Fibroblast of the aortic adventitia (primary cell): ENCODE results near the gene SHISA9. TPM values are rescaled to one million over a fixed set of nuclear protein-coding genes. Genes with fewer than 3 reads are reported as not detected.
"Not testable (repeated sequence)": the region's sequence is repeated elsewhere in the genome, so short reads cannot be mapped to it uniquely, and the experiment has no call there.

ENCODE experiments used
- DNase-seq: peaks from one replicate; pipeline ENCODE4 v3.0.0-alpha.2; 2010; ENCODE audit warnings: low read depth
- H3K4me3 ChIP-seq: 2 replicates; pipeline ENCODE4 v1.5.1; 2011; ENCODE audit warnings: low read depth, mild to moderate bottlenecking, control low read depth, low read length, moderate library complexity
- CTCF ChIP-seq: IDR thresholded peaks from 2 replicates; pipeline ENCODE4 v1.5.1; 2011; ENCODE audit warnings: mild to moderate bottlenecking, low read length, control low read depth, inconsistent platforms; ENCODE audit not compliant: insufficient read depth
- total RNA-seq: library from RNA; depleted of rRNA; stranded (reverse); fragments of >200 nt; gene quantifications from 2 replicates; pipeline ENCODE4 v1.2.3, GENCODE V29; 2012; ENCODE audit warnings: low replicate concordance

SHISA9 gene
- not detected in 2 replicates for total RNA-seq

GRCh38 chr16:12901597-12902461 is at the start of gene SHISA9:
TSS of gene SHISA9 (plus strand) at chr16:12901598.
- DNase-seq: no peak
- H3K4me3 ChIP-seq: no peak within 1 kb of the TSS
- TF ChIP-seq CTCF: no peak

GRCh38 chr16:12853972-12854371 is 47.4 kb upstream of the SHISA9 start:
- H3K4me3 ChIP-seq: no peak overlapping the region
- no peak for DNase-seq

GRCh38 chr16:12857435-12857834 is 44.0 kb upstream of the SHISA9 start:
- H3K4me3 ChIP-seq, DNase-seq: not testable (repeated sequence)

More at GRCh38 chr16:12853972-12854371, 47.4 kb upstream of the SHISA9 start:
- TF ChIP-seq CTCF: no peak

- DNase-seq: no peak
Observed at GRCh38 chr16:12862327-12862726, 39.1 kb upstream of the SHISA9 start.

GRCh38 chr16:12862941-12863340 is 38.5 kb upstream of the SHISA9 start:
- TF ChIP-seq CTCF: no peak
- DNase-seq: no peak
- H3K4me3 ChIP-seq: no peak overlapping the region

More at GRCh38 chr16:12862327-12862726, 39.1 kb upstream of the SHISA9 start:
- no peak overlapping the region for H3K4me3 ChIP-seq
- TF ChIP-seq CTCF: no peak

- no peak for TF ChIP-seq CTCF
- H3K4me3 ChIP-seq: no peak overlapping the region
- DNase-seq: no peak
Observed at GRCh38 chr16:12866981-12867551, 34.3 kb upstream of the SHISA9 start.

GRCh38 chr16:12868169-12868568 is 33.2 kb upstream of the SHISA9 start:
- H3K4me3 ChIP-seq: no peak overlapping the region
- DNase-seq: no peak
- TF ChIP-seq CTCF: no peak
